B cell (primary cell): ENCODE data around the gene ABITRAM. TPM values are rescaled to one million over a fixed set of nuclear protein-coding genes. Genes with fewer than 3 reads are reported as not detected.

Experiments used
- ATAC-seq: fragments of 200-7000 bp; cut with Tn5 transposase; one replicate; pipeline ENCODE4 v1.10.0; 2021; ENCODE audit warnings: low read depth, mild to moderate bottlenecking, moderate number of reproducible peaks, moderate library complexity
- CTCF ChIA-PET: fragments of 350-600 bp; sonication (Branson Sonifier 250); formaldehyde crosslinking; loops from one replicate; lab custom pipeline; 2021; ENCODE audit warnings: antibody characterized with exemption, inconsistent platforms; lab: Charles Lee
- POLR2A ChIA-PET: fragments of 350-600 bp; sonication (Branson Sonifier 250); formaldehyde crosslinking; loops from one replicate; lab custom pipeline; 2021; ENCODE audit warnings: antibody characterized with exemption; lab: Charles Lee
- DNase-seq: peaks from one replicate; pipeline ENCODE4 v3.0.0; 2013
- H2AFZ ChIP-seq: 2 replicates; pipeline ENCODE4 v1.6.1; 2012; ENCODE audit warnings: mild to moderate bottlenecking, low read depth, low read length; ENCODE audit not compliant: insufficient read depth, poor library complexity, severe bottlenecking
- H3K27ac ChIP-seq, 2 donors: 1 replicate in 1 of 2; 2 replicates in 1 of 2; pipeline ENCODE4 v1.5.1; 2012 to 2013; ENCODE audit warnings: low read length in 2 of 2, mild to moderate bottlenecking in 2 of 2, moderate library complexity in 1 of 2
- H3K27me3 ChIP-seq, 4 experiments: fragments of 200-600 bp in 1 of 4; sonication (generic) in 1 of 4; replicated peaks in 1 of 4; 1 replicate in 2 of 4; 2 replicates in 2 of 4; pipeline versions ENCODE4 v1.6.1 to v1.7.0; 2013 to 2016; ENCODE audit warnings: low read length in 3 of 4, mild to moderate bottlenecking in 2 of 4, mixed read lengths in 1 of 4, moderate library complexity in 1 of 4; ENCODE audit not compliant: insufficient read depth in 4 of 4, control insufficient read depth in 3 of 4; ENCODE audit errors: control extremely low read depth in 1 of 4
- H3K36me3 ChIP-seq, 2 experiments: replicated peaks in 1 of 2; 1 replicate in 1 of 2; 2 replicates in 1 of 2; pipeline versions ENCODE4 v1.6.1 to v1.7.1; 2013; ENCODE audit warnings: low read length in 1 of 2; ENCODE audit not compliant: insufficient read depth in 2 of 2, control insufficient read depth in 1 of 2; ENCODE audit errors: control extremely low read depth in 1 of 2, extremely low read depth in 1 of 2
- H3K4me1 ChIP-seq, 2 donors: fragments of 200-600 bp in 1 of 2; sonication (generic) in 1 of 2; 1 replicate in 1 of 2; 2 replicates in 1 of 2; pipeline versions ENCODE4 v1.5.1 to v1.6.1; 2013 to 2017; ENCODE audit warnings: low read length in 2 of 2; ENCODE audit not compliant: control insufficient read depth in 2 of 2, insufficient read depth in 2 of 2
- H3K4me2 ChIP-seq: replicated peaks from 2 replicates; pipeline ENCODE3; 2012; ENCODE audit warnings: mild to moderate bottlenecking, low read depth, low read length; ENCODE audit not compliant: poor library complexity, severe bottlenecking
- H3K4me3 ChIP-seq, 5 experiments: fragments of 200-600 bp in 1 of 5; sonication (generic) in 1 of 5; 1 replicate in 3 of 5; 2 replicates in 2 of 5; pipeline versions ENCODE4 v1.5.1 to v1.7.0; 2011 to 2016; ENCODE audit warnings: low read length in 4 of 5, mild to moderate bottlenecking in 4 of 5, low read depth in 2 of 5, control low read depth in 1 of 5, moderate library complexity in 1 of 5; ENCODE audit not compliant: insufficient read depth in 1 of 5; ENCODE audit errors: control extremely low read depth in 1 of 5, extremely low read depth in 1 of 5
- H3K79me2 ChIP-seq: fragments of 200-600 bp; sonication (generic); one replicate; pipeline ENCODE4 v1.6.0; 2016; ENCODE audit warnings: low read length; ENCODE audit not compliant: control insufficient read depth, insufficient read depth
- H3K9ac ChIP-seq: fragments of 200-600 bp; sonication (generic); 2 replicates; pipeline ENCODE4 v1.6.1; 2017; ENCODE audit warnings: mild to moderate bottlenecking, low read length, moderate library complexity
- H3K9me3 ChIP-seq, 3 donors: one replicate each; pipeline versions ENCODE4 v1.6.1 to v1.7.1; 2013; ENCODE audit warnings: low read length in 2 of 3; ENCODE audit not compliant: control insufficient read depth in 2 of 3, insufficient read depth in 1 of 3; ENCODE audit errors: control extremely low read depth in 1 of 3
- H4K20me1 ChIP-seq: 2 replicates; pipeline ENCODE4 v1.6.0; 2012; ENCODE audit warnings: mild to moderate bottlenecking, low read length; ENCODE audit not compliant: insufficient read depth, control insufficient read depth, poor library complexity, severe bottlenecking
- H3K27ac Mint-ChIP-seq: one replicate; pipeline ENCODE4 v1.8.0; 2021; ENCODE audit warnings: mixed read lengths
- H3K27me3 Mint-ChIP-seq: one replicate; pipeline ENCODE4 v1.8.0; 2021; ENCODE audit warnings: mixed read lengths
- H3K4me1 Mint-ChIP-seq: one replicate; pipeline ENCODE4 v1.8.0; 2021; ENCODE audit warnings: mixed read lengths
- H3K4me3 Mint-ChIP-seq: one replicate; pipeline ENCODE4 v1.8.0; 2021; ENCODE audit warnings: mixed read lengths
- H3K9me3 Mint-ChIP-seq: one replicate; pipeline ENCODE4 v1.8.0; 2022; ENCODE audit warnings: mixed read lengths; ENCODE audit not compliant: insufficient read depth
- CTCF ChIP-seq: fragments of 200-600 bp; IDR thresholded peaks from one replicate; pipeline ENCODE4 v1.8.0; 2022; ENCODE audit warnings: antibody characterized with exemption, mild to moderate bottlenecking
- EZH2 ChIP-seq: IDR thresholded peaks from 2 replicates; pipeline ENCODE4 v1.6.1; 2012; ENCODE audit warnings: borderline replicate concordance, low read depth, mild to moderate bottlenecking, moderate library complexity, low read length; ENCODE audit not compliant: insufficient read depth, poor library complexity, severe bottlenecking
- WGBS: methylation state at CpG from one replicate; pipeline ENCODE4 v1.1.5; 2013; ENCODE audit warnings: missing lambda C conversion rate; ENCODE audit not compliant: insufficient coverage; 5-methylcytosine and 5-hydroxymethylcytosine counted together
- intact Hi-C: fragments of 100-400 bp; cut with micrococcal nuclease; formaldehyde crosslinking; loops from one replicate; pipeline ENCODE4 v1.10.0; 2022
- polyA plus RNA-seq: library from polyadenylated mRNA; depleted of rRNA; stranded (reverse); fragments of >200 nt; gene quantifications from 2 replicates; pipeline ENCODE4 v1.2.3, GENCODE V29; 2012
- total RNA-seq, 2 donors: library from RNA; stranded (reverse); fragments of 120-200 nt in 1 of 2; gene quantifications; 1 replicate in 1 of 2; 2 replicates in 1 of 2; pipeline versions ENCODE4 v1.2.3 to v1.2.4, GENCODE V29; 2013 to 2022

Gene ABITRAM
- total and polyA plus RNA-seq, 2 donors (not counting 1 experiment from before 2014, with no cell fraction given): 6.6 to 8.3 TPM

GRCh38 chr9:108937561-108938305 is 3.5 kb downstream of the ABITRAM start:
- Histone ChIP-seq H3K4me3 (no peak overlapping the region), H3K4me1 (peaks cover 13 to 16% of the 10 kb centered on the region in 2 donors), H3K27me3 (no peaks in the 10 kb centered on the region), H3K9ac (no peak overlapping the region), H3K79me2 (peaks cover 11% of the 10 kb centered on the region), H2AFZ (no peak overlapping the region), H3K36me3 (peaks cover 0 to 4% of the 10 kb centered on the region in 2 experiments), H3K4me2 (no peak overlapping the region), H3K9me3 (peaks cover 0 to 3% (median 0%) of the 10 kb centered on the region in 3 donors), H4K20me1 (no peaks in the 10 kb centered on the region), H3K27ac (no peak overlapping the region)
- ATAC-seq: no peak
- Mint-ChIP-seq H3K4me1 (peaks cover 14% of the 10 kb centered on the region), H3K9me3 (no peaks in the 10 kb centered on the region), H3K27me3 (no peaks in the 10 kb centered on the region), H3K4me3 (no peak overlapping the region), H3K27ac (no peak overlapping the region)
- CTCF ChIA-PET: no interaction called here
- POLR2A ChIA-PET: no interaction called here
- no peak for DNase-seq
- TF ChIP-seq EZH2: no peak
- no peak for TF ChIP-seq CTCF
- 95% methylated on average over 3 of the region's 5 CpGs for WGBS
- intact Hi-C loops: no loop called here

DNA sequence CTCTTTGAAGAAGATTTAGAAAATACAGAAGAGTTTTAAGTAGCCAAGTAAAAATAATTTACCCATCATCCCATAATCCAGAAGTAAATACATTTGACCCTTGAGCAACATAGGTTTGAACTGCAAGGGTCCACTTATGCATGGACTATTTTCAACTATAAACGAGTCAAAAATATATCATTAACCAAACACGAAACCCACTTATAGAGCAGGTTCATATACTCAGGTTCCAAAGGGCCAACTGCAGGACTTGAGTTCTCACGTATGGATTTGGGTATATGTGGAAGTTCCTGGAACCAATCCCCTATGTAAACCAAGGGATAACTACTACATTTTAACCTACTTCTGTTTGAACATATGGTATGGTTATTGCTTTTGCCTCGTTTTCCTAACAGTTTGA is 5.8 kb downstream of the ABITRAM start:
- DNase-seq (no peak), ATAC-seq (no peak)
- no peak overlapping the region for H3K4me3 Mint-ChIP-seq
- no peaks in the 10 kb centered on the region for H3K79me2 ChIP-seq
- H3K4me1 Mint-ChIP-seq: no peaks in the 10 kb centered on the region
- intact Hi-C loops: no loop called here
- WGBS: 100% methylated on average over 1 of the region's 4 CpGs
- H3K4me3 ChIP-seq: no peak overlapping the region
- no peak overlapping the region for H3K27ac Mint-ChIP-seq
- no peak for TF ChIP-seq CTCF
- TF ChIP-seq EZH2: no peak
- no peaks in the 10 kb centered on the region for H3K27me3 Mint-ChIP-seq
- peaks cover 2 to 3% of the 10 kb centered on the region in 2 donors for H3K4me1 ChIP-seq
- peaks cover 0 to 4% of the 10 kb centered on the region in 2 experiments for H3K36me3 ChIP-seq
- H4K20me1 ChIP-seq: no peaks in the 10 kb centered on the region
- no peak overlapping the region for H2AFZ ChIP-seq
- no peaks in the 10 kb centered on the region for H3K27me3 ChIP-seq
- POLR2A ChIA-PET: no interaction called here
- no peaks in the 10 kb centered on the region for H3K9me3 ChIP-seq
- no peaks in the 10 kb centered on the region for H3K9me3 Mint-ChIP-seq
- no peak overlapping the region for H3K27ac ChIP-seq
- CTCF ChIA-PET: no interaction called here
- no peak overlapping the region for H3K4me2 ChIP-seq
- H3K9ac ChIP-seq: no peak overlapping the region
